ENCODE measurements around the gene NCL. TPM values are rescaled to one million over a fixed set of nuclear protein-coding genes. Genes with fewer than 3 reads are reported as not detected.

NCL gene
- total and polyA plus RNA-seq, 2 of the 4 experiments (the other 2 are of a cell fraction): 267 to 289 TPM

DNA sequence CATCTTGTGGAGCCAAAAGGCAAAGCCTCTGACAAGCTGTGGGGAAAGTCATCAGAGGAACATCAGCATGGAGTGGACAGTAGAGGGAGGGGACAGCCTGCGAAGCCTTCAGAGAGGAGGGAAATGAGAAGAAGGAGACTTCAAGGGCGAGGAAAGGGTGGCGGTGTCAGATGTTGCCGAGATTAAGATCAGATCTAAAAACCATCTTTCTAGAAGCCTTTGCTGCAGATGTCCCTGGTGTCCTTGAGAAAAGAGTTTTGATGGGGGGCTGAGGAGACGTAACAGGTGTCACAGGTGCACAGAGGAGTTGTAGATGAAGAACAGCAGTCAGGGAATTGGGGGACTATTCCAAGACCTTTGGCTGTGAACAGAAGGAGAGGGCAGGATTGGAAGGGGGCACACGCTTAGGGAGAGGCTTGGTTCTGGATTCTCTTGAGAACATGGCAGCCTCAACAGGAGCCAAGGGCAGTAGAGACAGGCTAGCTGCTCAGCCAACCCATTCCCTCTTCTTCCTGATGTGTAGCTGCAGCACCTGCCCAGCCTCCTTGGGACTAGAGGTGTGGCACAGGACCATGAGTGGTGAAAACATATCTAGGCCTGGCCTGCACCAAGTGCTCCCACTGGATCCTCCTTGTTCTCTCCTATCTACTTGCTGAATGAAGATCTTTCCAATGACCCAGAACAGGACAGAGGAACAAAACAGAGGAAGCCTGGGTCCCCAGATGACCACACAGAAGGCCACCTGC is 22.7 kb upstream of the NCL start:
- WGBS, 2 experiments (ENCODE audit: extremely low coverage in 2 of 2, insufficient read length in 1 of 2): no CpG with 5 or more reads among the region's 6 CpGs
- no peak overlapping the region for H4K5ac ChIP-seq (ENCODE audit: low read depth, low read length)
- POLR2A ChIA-PET (ENCODE audit: unreplicated experiment): no interaction called here

More for the DNA sequence above, 22.7 kb upstream of the NCL start:
- Histone ChIP-seq H3K27ac (ENCODE audit: insufficient read depth, low read length) (no peak overlapping the region), H3K9me3 (ENCODE audit: control insufficient read depth, insufficient read depth, low read length) (no peaks in the 10 kb centered on the region), H3K36me3 (ENCODE audit: control insufficient read depth, insufficient read depth, low read length) (no peaks in the 10 kb centered on the region), H3K56ac (ENCODE audit: extremely low read depth, insufficient read depth, low read length) (no peak overlapping the region), H3K14ac (replicated peaks; ENCODE audit: low read depth, low read length) (no peak overlapping the region), H3K9ac (ENCODE audit: low read depth, low read length) (no peak overlapping the region), H3K4me2 (ENCODE audit: low read depth, low read length) (no peak overlapping the region), H3K4me3 (ENCODE audit: insufficient read depth, low read depth, low read length) (no peak overlapping the region), H2AK9ac (replicated peaks; ENCODE audit: low read depth, low read length, poor library complexity) (no peak overlapping the region), H3K23ac (ENCODE audit: low read depth, low read length) (no peak overlapping the region), H2BK20ac (ENCODE audit: low read depth, low read length) (no peak overlapping the region), H3K9me1 (ENCODE audit: insufficient read depth, low read length) (no peaks in the 10 kb centered on the region), H2AFZ (replicated peaks; ENCODE audit: low read length, poor library complexity) (no peak overlapping the region), H4K8ac (ENCODE audit: low read depth in 2 of 2, low read length in 2 of 2) (no peak overlapping the region), H4K91ac (ENCODE audit: insufficient read depth, low read depth, low read length) (no peak overlapping the region), H4K20me1 (ENCODE audit: insufficient read depth, low read length) (no peaks in the 10 kb centered on the region), H3K79me1 (ENCODE audit: low read depth in 1 of 2, low read length in 2 of 2) (no peaks in the 10 kb centered on the region), H2BK15ac (ENCODE audit: low read depth, low read length) (no peak overlapping the region), H3K27me3 (ENCODE audit: control insufficient read depth, insufficient read depth, low read length) (peaks cover 5% of the 10 kb centered on the region; the same call in 1 of the 2 replicates), H3K4ac (ENCODE audit: low read depth, low read length) (no peak overlapping the region), H2BK120ac (ENCODE audit: low read depth, low read length) (no peak overlapping the region), H3K4me1 (ENCODE audit: control insufficient read depth, insufficient read depth, low read length) (no peaks in the 10 kb centered on the region), H2AK5ac (ENCODE audit: low read depth, low read length) (no peak overlapping the region), H2BK5ac (ENCODE audit: low read depth, low read length, poor library complexity, severe bottlenecking) (no peak overlapping the region), H3K18ac (ENCODE audit: low read depth, low read length) (no peak overlapping the region)
- CTCF ChIA-PET: no interaction called here
- in situ Hi-C loops (cut with MboI; ENCODE audit: low sequenced_read_pairs): no loop called here
- DNase-seq (no peak), ATAC-seq (ENCODE audit: low read depth) (no peak)
- TF ChIP-seq, protein P1, sequence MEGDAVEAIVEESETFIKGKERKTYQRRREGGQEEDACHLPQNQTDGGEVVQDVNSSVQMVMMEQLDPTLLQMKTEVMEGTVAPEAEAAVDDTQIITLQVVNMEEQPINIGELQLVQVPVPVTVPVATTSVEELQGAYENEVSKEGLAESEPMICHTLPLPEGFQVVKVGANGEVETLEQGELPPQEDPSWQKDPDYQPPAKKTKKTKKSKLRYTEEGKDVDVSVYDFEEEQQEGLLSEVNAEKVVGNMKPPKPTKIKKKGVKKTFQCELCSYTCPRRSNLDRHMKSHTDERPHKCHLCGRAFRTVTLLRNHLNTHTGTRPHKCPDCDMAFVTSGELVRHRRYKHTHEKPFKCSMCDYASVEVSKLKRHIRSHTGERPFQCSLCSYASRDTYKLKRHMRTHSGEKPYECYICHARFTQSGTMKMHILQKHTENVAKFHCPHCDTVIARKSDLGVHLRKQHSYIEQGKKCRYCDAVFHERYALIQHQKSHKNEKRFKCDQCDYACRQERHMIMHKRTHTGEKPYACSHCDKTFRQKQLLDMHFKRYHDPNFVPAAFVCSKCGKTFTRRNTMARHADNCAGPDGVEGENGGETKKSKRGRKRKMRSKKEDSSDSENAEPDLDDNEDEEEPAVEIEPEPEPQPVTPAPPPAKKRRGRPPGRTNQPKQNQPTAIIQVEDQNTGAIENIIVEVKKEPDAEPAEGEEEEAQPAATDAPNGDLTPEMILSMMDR (conservative IDR thresholded peaks at IDR 0.05; ENCODE audit: low read depth, low read length): no peak
- TF ChIP-seq MXI1 (IDR thresholded peaks at IDR 0.05; ENCODE audit: borderline replicate concordance, low read depth, low read length) (no peak), SMC3 (IDR thresholded peaks at IDR 0.05; ENCODE audit: low read depth, low read length) (no peak), RCOR1 (IDR thresholded peaks at IDR 0.05; ENCODE audit: insufficient replicate concordance, low read length) (no peak), RFX5 (IDR thresholded peaks at IDR 0.05; ENCODE audit: low read depth, low read length) (no peak), POLR2A (IDR thresholded peaks at IDR 0.05; ENCODE audit: low read depth, low read length) (no peak), CHD1 (IDR thresholded peaks at IDR 0.05; ENCODE audit: low read depth, low read length) (no peak), CEBPB (IDR thresholded peaks at IDR 0.05; ENCODE audit: low read depth, low read length) (no peak), RAD21 (IDR thresholded peaks at IDR 0.05; ENCODE audit: low read length) (no peak), FOS (IDR thresholded peaks at IDR 0.05; ENCODE audit: low read depth, low read length) (no peak), NFE2L2 (IDR thresholded peaks at IDR 0.05; ENCODE audit: low read depth, low read length) (no peak), MAZ (IDR thresholded peaks at IDR 0.05; ENCODE audit: borderline replicate concordance, low read depth, low read length) (no peak), BHLHE40 (IDR thresholded peaks at IDR 0.05; ENCODE audit: low read depth, low read length) (no peak), MAFK (IDR thresholded peaks at IDR 0.05; ENCODE audit: low read depth, low read length) (no peak)
- TF ChIP-seq, protein P2, sequence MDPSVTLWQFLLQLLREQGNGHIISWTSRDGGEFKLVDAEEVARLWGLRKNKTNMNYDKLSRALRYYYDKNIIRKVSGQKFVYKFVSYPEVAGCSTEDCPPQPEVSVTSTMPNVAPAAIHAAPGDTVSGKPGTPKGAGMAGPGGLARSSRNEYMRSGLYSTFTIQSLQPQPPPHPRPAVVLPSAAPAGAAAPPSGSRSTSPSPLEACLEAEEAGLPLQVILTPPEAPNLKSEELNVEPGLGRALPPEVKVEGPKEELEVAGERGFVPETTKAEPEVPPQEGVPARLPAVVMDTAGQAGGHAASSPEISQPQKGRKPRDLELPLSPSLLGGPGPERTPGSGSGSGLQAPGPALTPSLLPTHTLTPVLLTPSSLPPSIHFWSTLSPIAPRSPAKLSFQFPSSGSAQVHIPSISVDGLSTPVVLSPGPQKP (IDR thresholded peaks at IDR 0.05; ENCODE audit: borderline replicate concordance, low read depth, low read length): no peak
- TF ChIP-seq, protein P3, sequence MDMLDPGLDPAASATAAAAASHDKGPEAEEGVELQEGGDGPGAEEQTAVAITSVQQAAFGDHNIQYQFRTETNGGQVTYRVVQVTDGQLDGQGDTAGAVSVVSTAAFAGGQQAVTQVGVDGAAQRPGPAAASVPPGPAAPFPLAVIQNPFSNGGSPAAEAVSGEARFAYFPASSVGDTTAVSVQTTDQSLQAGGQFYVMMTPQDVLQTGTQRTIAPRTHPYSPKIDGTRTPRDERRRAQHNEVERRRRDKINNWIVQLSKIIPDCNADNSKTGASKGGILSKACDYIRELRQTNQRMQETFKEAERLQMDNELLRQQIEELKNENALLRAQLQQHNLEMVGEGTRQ (IDR thresholded peaks at IDR 0.05; ENCODE audit: low read depth, low read length): no peak
- dilution Hi-C loops (cut with HindIII; ENCODE audit: low sequenced_read_pairs, unreplicated experiment): no loop called here
- intact Hi-C loops (cut with micrococcal nuclease): loop anchor here (10.0 kb wide), 1 partner anchor 822 kb away; no protein-coding TSS in a partner anchor
- no TSS peak for BruUV-seq (replicated peaks)
